Caco-2 (cell line): ENCODE data around the gene MRFAP1. TPM values are rescaled to one million over a fixed set of nuclear protein-coding genes. Genes with fewer than 3 reads are reported as not detected.
"Not testable (repeated sequence)": the region's sequence is repeated elsewhere in the genome, so short reads cannot be mapped to it uniquely, and the experiment has no call there.

ENCODE experiments used
- BruUV-seq: library from RNA; stranded (reverse); fragments of 400-500 nt; replicated peaks from 2 replicates; lab custom pipeline; 2021; lab: Mats Ljungman, UMichigan
- CTCF ChIA-PET: fragments of 300-600 bp; sonication (Branson Sonifier 250); formaldehyde crosslinking; loops from one replicate; lab custom pipeline; 2022; ENCODE audit warnings: antibody characterized with exemption; lab: Charles Lee
- POLR2A ChIA-PET: fragments of 300-600 bp; sonication (Branson Sonifier 250); formaldehyde crosslinking; loops from one replicate; lab custom pipeline; 2022; ENCODE audit warnings: antibody characterized with exemption; lab: Charles Lee
- DNase-seq, 2 experiments: peaks; one replicate each; pipeline versions ENCODE4 v3.0.0 to v3.0.0-alpha.2; 2020 to 2022
- H3K27me3 ChIP-seq: replicated peaks from 2 replicates; pipeline ENCODE4 v1.6.0; 2011; ENCODE audit warnings: low read length; ENCODE audit not compliant: control insufficient read depth, insufficient read depth
- H3K36me3 ChIP-seq: 2 replicates; pipeline ENCODE4 v1.5.1; 2011; ENCODE audit warnings: low read length; ENCODE audit not compliant: control insufficient read depth, insufficient read depth
- H3K4me1 ChIP-seq: fragments of 250-450 bp; sonication (Bioruptor Pico); 2 replicates; pipeline ENCODE4 v1.5.1; 2020; ENCODE audit warnings: mild to moderate bottlenecking
- H3K4me3 ChIP-seq: 2 replicates; pipeline ENCODE4 v1.5.1; 2011; ENCODE audit warnings: low read depth, mild to moderate bottlenecking, control low read depth, low read length
- H3K9me3 ChIP-seq: fragments of 250-450 bp; sonication (Bioruptor Pico); 2 replicates; pipeline ENCODE4 v1.5.1; 2020; ENCODE audit warnings: mild to moderate bottlenecking, moderate library complexity
- H3K27ac Mint-ChIP-seq: one replicate; pipeline ENCODE4 v1.8.0; 2022; ENCODE audit warnings: mixed read lengths; ENCODE audit not compliant: unreplicated experiment
- H3K27me3 Mint-ChIP-seq: one replicate; pipeline ENCODE4 v1.8.0; 2022; ENCODE audit warnings: mixed read lengths; ENCODE audit not compliant: insufficient read depth, unreplicated experiment
- H3K36me3 Mint-ChIP-seq: one replicate; pipeline ENCODE4 v1.8.0; 2022; ENCODE audit warnings: mild to moderate bottlenecking, mixed read lengths; ENCODE audit not compliant: insufficient read depth, unreplicated experiment
- H3K4me1 Mint-ChIP-seq: one replicate; pipeline ENCODE4 v1.8.0; 2022; ENCODE audit warnings: low read depth, mixed read lengths; ENCODE audit not compliant: unreplicated experiment
- H3K4me3 Mint-ChIP-seq: one replicate; pipeline ENCODE4 v1.8.0; 2022; ENCODE audit warnings: mild to moderate bottlenecking, moderate library complexity, mixed read lengths; ENCODE audit not compliant: unreplicated experiment
- H3K9me3 Mint-ChIP-seq: one replicate; pipeline ENCODE4 v1.8.0; 2022; ENCODE audit warnings: mixed read lengths; ENCODE audit not compliant: unreplicated experiment
- CTCF ChIP-seq, 2 experiments: fragments of 200-600 bp in 1 of 2; IDR thresholded peaks; 1 replicate in 1 of 2; 2 replicates in 1 of 2; pipeline versions ENCODE4 v1.5.1 to v1.8.0; 2011 to 2022; ENCODE audit warnings: antibody characterized with exemption in 1 of 2, control low read depth in 1 of 2, inconsistent platforms in 1 of 2, low read depth in 1 of 2, low read length in 1 of 2, mild to moderate bottlenecking in 1 of 2, moderate library complexity in 1 of 2; ENCODE audit not compliant: insufficient read depth in 1 of 2, severe bottlenecking in 1 of 2, unreplicated experiment in 1 of 2
- intact Hi-C: fragments of 100-400 bp; cut with micrococcal nuclease; formaldehyde crosslinking; loops from one replicate; pipeline ENCODE4 v1.10.0; 2022; ENCODE audit not compliant: unreplicated experiment
- total RNA-seq: library from RNA; stranded (reverse); gene quantifications from 2 replicates; pipeline ENCODE4 v1.2.3, GENCODE V29; 2022

Gene MRFAP1
- total RNA-seq, 1 experiment from 2014 or later = 254 TPM

- H3K4me3 Mint-ChIP-seq = no peak overlapping the region
- intact Hi-C loops = no loop called here
- no peaks in the 10 kb centered on the region for H3K9me3 Mint-ChIP-seq
- H3K36me3 Mint-ChIP-seq = peaks cover 45% of the 10 kb centered on the region
- Histone ChIP-seq H3K36me3 (peaks cover 5% of the 10 kb centered on the region), H3K4me3 (no peak overlapping the region), H3K27me3 (no peaks in the 10 kb centered on the region), H3K9me3 (no peaks in the 10 kb centered on the region), H3K4me1 (peaks cover 16% of the 10 kb centered on the region)
- no peak for DNase-seq
- H3K27me3 Mint-ChIP-seq = no peaks in the 10 kb centered on the region
- H3K4me1 Mint-ChIP-seq = peaks cover 14% of the 10 kb centered on the region
- CTCF ChIA-PET = no interaction called here
- BruUV-seq = no TSS peak
- POLR2A ChIA-PET = no interaction called here
- TF ChIP-seq CTCF (IDR thresholded peaks at IDR 0.05; ENCODE audit: insufficient read depth in 1 of 2, low read depth in 1 of 2, low read length in 1 of 2, severe bottlenecking in 1 of 2, unreplicated experiment in 1 of 2) = no peak
- no peak overlapping the region for H3K27ac Mint-ChIP-seq
These were observed 31.2 kb downstream of the MRFAP1 start for GRCh38 chr4:6671648-6672047.

DNA sequence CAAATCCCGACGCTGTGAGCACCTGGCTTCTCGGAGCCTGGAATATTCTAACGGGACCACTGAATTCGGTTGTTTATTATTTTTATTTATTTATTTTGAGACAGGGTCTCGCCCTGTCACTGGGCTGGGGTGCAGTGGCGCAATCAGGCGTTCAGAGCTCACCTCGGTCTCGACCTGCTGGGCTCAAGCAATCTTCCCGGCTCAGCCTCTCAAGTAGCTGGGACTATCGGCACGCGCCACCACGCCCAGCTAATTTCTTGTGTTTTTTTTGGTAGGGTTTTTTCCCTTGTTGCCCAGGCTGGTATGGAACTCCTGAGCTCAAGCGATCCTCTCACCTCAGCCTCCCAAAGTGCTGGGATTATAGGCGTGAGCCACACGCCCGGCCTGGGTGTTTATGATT lies 31.6 kb downstream of the MRFAP1 start:
- Mint-ChIP-seq H3K36me3 (peaks cover 50% of the 10 kb centered on the region), H3K9me3 (no peaks in the 10 kb centered on the region), H3K27ac (no peak overlapping the region), H3K4me1 (peaks cover 18% of the 10 kb centered on the region), H3K4me3 (no peak overlapping the region), H3K27me3 (no peaks in the 10 kb centered on the region)
- no peak overlapping the region for H3K4me3 ChIP-seq
- H3K9me3 ChIP-seq = no peaks in the 10 kb centered on the region
- H3K36me3 ChIP-seq = peaks cover 5% of the 10 kb centered on the region
- no peak for DNase-seq
- no peaks in the 10 kb centered on the region for H3K27me3 ChIP-seq
- no peak for TF ChIP-seq CTCF (IDR thresholded peaks at IDR 0.05; ENCODE audit: insufficient read depth in 1 of 2, low read depth in 1 of 2, low read length in 1 of 2, severe bottlenecking in 1 of 2, unreplicated experiment in 1 of 2)
- intact Hi-C loops = no loop called here
- H3K4me1 ChIP-seq = peaks cover 16% of the 10 kb centered on the region
- ChIA-PET POLR2A (no interaction called here), CTCF (no interaction called here)
- no TSS peak for BruUV-seq

DNA sequence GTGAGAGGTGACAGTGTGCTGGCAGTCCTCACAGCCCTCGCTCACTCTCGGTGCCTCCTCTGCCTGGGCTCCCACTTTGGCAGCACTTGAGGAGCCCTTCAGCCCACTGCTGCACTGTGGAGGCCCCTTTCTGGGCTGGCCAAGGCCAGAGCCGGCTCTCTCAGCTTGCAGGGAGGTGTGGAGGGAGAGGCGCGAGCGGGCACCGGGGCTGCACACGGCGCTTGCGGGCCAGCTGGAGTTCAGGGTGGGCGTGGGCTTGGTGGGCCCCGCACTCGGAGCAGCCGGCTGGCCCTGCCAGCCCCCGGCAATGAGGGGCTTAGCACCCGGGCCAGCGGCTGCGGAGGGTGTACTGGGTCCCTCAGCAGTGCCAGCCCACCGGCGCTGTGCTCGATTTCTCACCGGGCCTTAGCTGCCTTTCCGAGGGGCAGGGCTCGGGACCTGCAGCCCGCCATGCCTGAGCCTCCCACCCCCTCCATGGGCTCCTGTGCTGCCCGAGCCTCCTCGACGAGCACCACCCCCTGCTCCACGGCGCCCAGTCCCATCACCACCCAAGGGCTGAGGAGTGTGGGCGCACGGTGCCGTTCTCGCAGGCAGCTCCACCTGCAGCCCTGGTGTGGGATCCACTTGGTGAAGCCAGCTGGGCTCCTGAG lies 32.2 kb downstream of the MRFAP1 start:
- H3K36me3 ChIP-seq, intact Hi-C loops, H3K9me3 ChIP-seq, BruUV-seq, H3K9me3 Mint-ChIP-seq, H3K27me3 Mint-ChIP-seq, H3K27me3 ChIP-seq, DNase-seq: not testable (repeated sequence)
- peak overlapping the region; percentile 93 for H3K27ac Mint-ChIP-seq
- H3K36me3 Mint-ChIP-seq = peaks cover 55% of the 10 kb centered on the region
- ChIA-PET POLR2A (interaction anchor here (0.6 to 1.9 kb wide), 7 partner anchors 15 to 351 kb away, joined by 3 to 14 read pairs (median 5); no protein-coding TSS in a partner anchor), CTCF (interaction anchor here (0.9 kb wide), 1 partner anchor 44 kb away, joined by 3 read pairs; no protein-coding TSS in a partner anchor)
- Histone ChIP-seq H3K4me1 (peaks cover 16% of the 10 kb centered on the region), H3K4me3 (peak overlapping the region; percentile 13; the same call in 1 of the 2 replicates)
- H3K4me3 Mint-ChIP-seq = peak overlapping the region; percentile 84
- H3K4me1 Mint-ChIP-seq = peaks cover 18% of the 10 kb centered on the region

- H3K36me3 ChIP-seq, H3K9me3 Mint-ChIP-seq, H3K27me3 ChIP-seq, H3K9me3 ChIP-seq, intact Hi-C loops, H3K27me3 Mint-ChIP-seq: not testable (repeated sequence)
- Mint-ChIP-seq H3K4me1 (peaks cover 18% of the 10 kb centered on the region), H3K4me3 (peak overlapping the region; percentile 84), H3K36me3 (peaks cover 56% of the 10 kb centered on the region), H3K27ac (peak overlapping the region; percentile 93)
- POLR2A ChIA-PET = interaction anchor here (0.6 to 1.9 kb wide), 11 partner anchors 11 to 350 kb away, joined by 3 to 14 read pairs (median 5); partner anchors contain the start of genes MRFAP1 and MRFAP1L1
- H3K4me3 ChIP-seq = peak overlapping the region; percentile 89
- H3K4me1 ChIP-seq = peaks cover 16% of the 10 kb centered on the region
- TSS peak; percentile 90 for BruUV-seq
- CTCF ChIA-PET = interaction anchor here (0.8 to 3.1 kb wide), 5 partner anchors 16 to 1314 kb away, joined by 3 to 60 read pairs (median 5); no protein-coding TSS in a partner anchor
- peak; percentile 71 to 73 for DNase-seq
These were observed 32.7 kb downstream of the MRFAP1 start for GRCh38 chr4:6673191-6673659.
